Muscle of back (tissue), 11 donors: Measurements from ENCODE around the gene EIF4A2. TPM values are rescaled to one million over a fixed set of nuclear protein-coding genes. Genes with fewer than 3 reads are reported as not detected.
"Not testable (repeated sequence)": the region's sequence is repeated elsewhere in the genome, so short reads cannot be mapped to it uniquely, and the experiment has no call there.

Experiments
- DNase-seq, 3 donors: peaks; one replicate each; pipeline versions ENCODE4 v3.0.0 to v3.0.0-alpha.2; 2013
- polyA plus RNA-seq, 10 donors: library from polyadenylated mRNA; unstranded; fragments of 120-200 nt; gene quantifications; one replicate each; pipeline ENCODE4 v1.2.1, GENCODE V29; 2013; ENCODE audit not compliant: insufficient read length in 10 of 10

The EIF4A2 gene
- polyA plus RNA-seq, 10 donors: 480 to 620 (median 560) TPM

GRCh38 chr3:186811313-186811712, 27.9 kb downstream of the EIF4A2 start:
- DNase-seq: not testable (repeated sequence)

- no peak for DNase-seq
These were observed 30.7 kb downstream of the EIF4A2 start for GRCh38 chr3:186814100-186814499.

GRCh38 chr3:186815435-186815834, 32.1 kb downstream of the EIF4A2 start:
- DNase-seq: peak in 1 of 3 donors; percentile 56

- no peak for DNase-seq
These were observed 35.1 kb downstream of the EIF4A2 start for GRCh38 chr3:186818516-186818915.

GRCh38 chr3:186818956-186819355, 35.6 kb downstream of the EIF4A2 start:
- no peak for DNase-seq

GRCh38 chr3:186821429-186822387, 38.3 kb downstream of the EIF4A2 start:
- peak; percentile 27 to 64 (median 55) for DNase-seq

- not testable (repeated sequence) for DNase-seq
These were observed 39.0 kb downstream of the EIF4A2 start for GRCh38 chr3:186822388-186822759.

GRCh38 chr3:186823386-186823785, 40.0 kb downstream of the EIF4A2 start:
- no peak for DNase-seq

GRCh38 chr3:186824430-186825139, 41.2 kb downstream of the EIF4A2 start:
- no peak for DNase-seq

GRCh38 chr3:186825294-186825821, 42.0 kb downstream of the EIF4A2 start:
- peak in 2 of 3 donors; percentile 34 to 37 for DNase-seq

- peak in 1 of 3 donors; percentile 19 for DNase-seq
These were observed 42.6 kb downstream of the EIF4A2 start for GRCh38 chr3:186825872-186826409.

- DNase-seq: no peak
These were observed 43.1 kb downstream of the EIF4A2 start for GRCh38 chr3:186826410-186826975.

- peak; percentile 79 to 91 (median 87) for DNase-seq
These were observed 43.8 kb downstream of the EIF4A2 start for GRCh38 chr3:186826976-186827857.

- DNase-seq: no peak
These were observed 45.0 kb downstream of the EIF4A2 start for GRCh38 chr3:186828340-186828739.

- no peak for DNase-seq
These were observed 48.4 kb downstream of the EIF4A2 start for GRCh38 chr3:186831798-186832197.

GRCh38 chr3:186832276-186832675, 48.9 kb downstream of the EIF4A2 start:
- DNase-seq: no peak
